H1 (cell line): ENCODE measurements around the gene GPX8. TPM values are rescaled to one million over a fixed set of nuclear protein-coding genes. Genes with fewer than 3 reads are reported as not detected.

Source experiments
- ATF2 ChIP-seq: IDR thresholded peaks from 2 replicates; pipeline ENCODE4 v1.6.1; 2012; ENCODE audit warnings: low read length, inconsistent platforms
- CREB1 ChIP-seq: IDR thresholded peaks from 2 replicates; pipeline ENCODE4 v1.6.1; 2012; ENCODE audit warnings: inconsistent platforms
- HDAC2 ChIP-seq, 2 experiments: fragments of 300-600 bp in 1 of 2; sonication (generic) in 1 of 2; IDR thresholded peaks; 2 replicates each; pipeline ENCODE4 v1.6.1; 2011 to 2012; ENCODE audit warnings: low read depth in 2 of 2, low read length in 2 of 2, mild to moderate bottlenecking in 2 of 2, moderate library complexity in 2 of 2, borderline replicate concordance in 1 of 2, inconsistent platforms in 1 of 2
- POU5F1 ChIP-seq: IDR thresholded peaks from 2 replicates; pipeline ENCODE4 v1.6.1; 2011; ENCODE audit warnings: low read depth, mild to moderate bottlenecking, low read length, moderate library complexity
- SP2 ChIP-seq: IDR thresholded peaks from 2 replicates; pipeline ENCODE4 v1.6.1; 2012; ENCODE audit warnings: mild to moderate bottlenecking, low read length, inconsistent platforms
- SUZ12 ChIP-seq: fragments of 200-600 bp; sonication (generic); IDR thresholded peaks from 2 replicates; pipeline ENCODE4 v1.6.1; 2012; ENCODE audit warnings: mild to moderate bottlenecking, inconsistent platforms, low read length, moderate library complexity, mixed read lengths
- USF2 ChIP-seq: IDR thresholded peaks from 2 replicates; pipeline ENCODE4 v1.6.1; 2011; ENCODE audit warnings: low read length, improper control_type of control experiment
- polyA plus RNA-seq, 7 experiments: library from polyadenylated mRNA; depleted of rRNA in 3 of 7; stranded (reverse) in 5 of 7; unstranded in 2 of 7; fragments of >200 nt in 5 of 7; fragments of 200-250 nt in 2 of 7; gene quantifications; 1 replicate in 5 of 7; 2 replicates in 1 of 7; 4 replicates in 1 of 7; pipeline versions ENCODE4 v1.2.1 to v1.2.3, GENCODE V29; 2011 to 2013; ENCODE audit warnings: missing spikeins in 2 of 7, mixed read lengths in 2 of 7
- total RNA-seq: library from RNA; stranded (reverse); fragmentation: NEBNext Ultra II Directional; extraction: Animal tissue kit (Norgen Biotek cat#: 25700); gene quantifications from 2 replicates; pipeline ENCODE4 v1.2.1, GENCODE V29; 2021

Gene GPX8
- total and polyA plus RNA-seq, 2 of the 8 experiments (the other 6 are each of a cell fraction or from before 2014, with no cell fraction given), result 19.5 to 60.4 TPM

- TF ChIP-seq ATF2, result no peak
- no peak for TF ChIP-seq CREB1
- no peak for TF ChIP-seq SUZ12
- TF ChIP-seq USF2, result no peak
- TF ChIP-seq POU5F1, result no peak
- no peak for TF ChIP-seq SP2
- TF ChIP-seq HDAC2 (IDR thresholded peaks at IDR 0.05; ENCODE audit: borderline replicate concordance in 1 of 2, low read depth in 2 of 2, low read length in 2 of 2), result no peak
These were observed 25.8 kb upstream of the GPX8 start (continued) for GRCh38 chr5:55134053-55134722.
